ENCODE measurements around the gene ASCC1.
"Not testable (repeated sequence)": the region's sequence is repeated elsewhere in the genome, so short reads cannot be mapped to it uniquely, and the experiment has no call there.

The ASCC1 gene

DNA sequence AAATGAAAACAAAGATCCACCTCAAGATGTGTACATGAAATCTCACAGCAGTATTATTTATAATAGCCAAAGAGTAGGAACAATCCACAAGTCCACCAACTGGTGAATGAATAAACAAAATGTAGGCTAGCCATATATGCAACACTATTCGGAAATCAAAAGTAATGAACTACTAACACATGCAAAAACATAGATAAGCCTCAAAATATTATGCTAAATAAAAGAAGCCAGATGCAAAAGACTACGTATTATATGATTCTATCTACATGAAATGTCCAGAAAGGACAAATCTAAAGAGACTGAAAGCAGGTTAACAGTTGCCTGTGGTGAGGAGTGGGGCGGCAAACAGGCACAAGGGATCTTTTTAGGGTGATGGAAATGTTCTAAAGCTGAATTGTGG, 49.0 kb downstream of the ASCC1 start:
- DNase-seq = no peak

GRCh38 chr10:72164617-72165016, 51.5 kb downstream of the ASCC1 start:
- DNase-seq = no peak

- no peak for DNase-seq
Measured at GRCh38 chr10:72162978-72163377, 53.1 kb downstream of the ASCC1 start.

- DNase-seq = no peak
Measured at GRCh38 chr10:72158176-72158575, 57.9 kb downstream of the ASCC1 start.

DNA sequence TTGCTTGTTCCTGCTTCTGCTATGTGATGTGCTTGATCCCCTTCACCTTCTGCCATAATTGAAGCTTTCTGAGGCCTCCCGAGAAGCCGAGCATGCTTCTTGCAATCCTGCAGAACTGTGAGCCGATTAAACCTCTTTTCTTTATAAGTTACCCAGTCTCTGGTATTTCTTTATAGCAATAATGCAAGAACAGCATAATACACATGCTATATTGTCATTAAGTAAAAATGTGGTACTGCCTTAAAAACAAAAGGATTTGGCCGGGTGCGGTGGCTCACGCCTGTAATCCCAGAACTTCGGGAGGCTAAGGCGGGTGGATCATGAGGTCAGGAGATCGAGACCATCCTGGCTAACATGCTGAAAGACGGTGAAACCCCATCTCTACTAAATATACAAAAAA, 59.9 kb downstream of the ASCC1 start:
- DNase-seq = no peak

DNA sequence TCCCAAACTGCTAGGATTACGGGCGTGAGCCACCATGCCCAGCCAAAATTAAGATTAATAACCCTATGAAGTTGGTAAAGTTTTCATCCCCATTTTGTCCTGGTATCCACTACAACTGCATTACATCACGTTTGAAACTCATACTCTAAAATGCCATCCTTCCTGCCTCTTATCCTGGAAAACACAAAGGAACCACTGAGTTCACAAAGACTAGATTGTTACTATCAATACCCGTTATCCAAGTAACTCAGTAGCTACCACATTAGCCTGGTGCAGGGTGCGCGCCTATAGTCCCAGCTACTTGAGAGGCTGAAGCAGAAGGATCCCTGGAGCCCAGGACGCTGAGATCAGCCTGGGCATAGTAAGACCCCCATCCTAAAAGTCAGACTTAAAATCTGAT, 63.8 kb downstream of the ASCC1 start:
- no peak for DNase-seq

DNA sequence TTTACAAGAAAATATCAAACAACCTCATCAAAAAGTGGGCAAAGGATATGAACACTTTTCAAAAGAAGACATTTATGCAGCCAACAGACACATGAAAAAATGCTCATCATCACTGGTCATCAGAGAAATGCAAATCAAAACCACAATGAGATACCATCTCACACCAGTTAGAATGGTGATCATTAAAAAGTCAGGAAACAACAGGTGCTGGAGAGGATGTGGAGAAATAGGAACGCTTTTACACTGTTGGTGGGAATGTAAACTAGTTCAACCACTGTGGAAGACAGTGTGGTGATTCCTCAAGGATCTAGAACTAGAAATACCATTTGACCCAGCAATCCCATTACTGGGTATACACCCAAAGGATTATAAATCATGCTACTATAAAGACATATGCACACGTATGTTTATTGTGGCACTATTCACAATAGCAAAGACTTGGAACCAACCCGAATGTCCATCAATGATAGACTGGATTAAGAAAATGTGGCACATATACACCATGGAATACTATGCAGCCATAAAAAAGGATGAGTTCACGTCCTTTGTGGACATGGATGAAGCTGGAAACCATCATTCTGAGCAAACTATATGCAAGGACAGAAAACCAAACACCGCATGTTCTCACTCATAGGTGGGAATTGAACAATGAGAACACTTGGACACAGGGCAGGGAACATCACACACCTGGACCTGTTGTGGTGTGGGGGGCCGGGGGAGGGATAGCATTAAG, 65.2 kb downstream of the ASCC1 start:
- not testable (repeated sequence) for DNase-seq

DNA sequence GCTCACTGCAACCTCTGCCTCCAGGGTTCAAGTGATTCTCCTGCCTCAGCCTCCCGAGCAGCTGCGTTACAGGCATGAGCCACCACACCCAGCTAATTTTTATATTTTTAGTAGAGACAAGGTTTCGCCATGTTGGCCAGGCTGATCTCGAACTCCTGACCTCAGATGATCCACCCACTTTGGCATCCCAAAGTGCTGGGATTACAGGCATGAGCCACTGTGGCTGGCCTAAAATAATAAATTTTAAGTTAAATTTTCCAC, 68.8 kb downstream of the ASCC1 start:
- not testable (repeated sequence) for DNase-seq

DNA sequence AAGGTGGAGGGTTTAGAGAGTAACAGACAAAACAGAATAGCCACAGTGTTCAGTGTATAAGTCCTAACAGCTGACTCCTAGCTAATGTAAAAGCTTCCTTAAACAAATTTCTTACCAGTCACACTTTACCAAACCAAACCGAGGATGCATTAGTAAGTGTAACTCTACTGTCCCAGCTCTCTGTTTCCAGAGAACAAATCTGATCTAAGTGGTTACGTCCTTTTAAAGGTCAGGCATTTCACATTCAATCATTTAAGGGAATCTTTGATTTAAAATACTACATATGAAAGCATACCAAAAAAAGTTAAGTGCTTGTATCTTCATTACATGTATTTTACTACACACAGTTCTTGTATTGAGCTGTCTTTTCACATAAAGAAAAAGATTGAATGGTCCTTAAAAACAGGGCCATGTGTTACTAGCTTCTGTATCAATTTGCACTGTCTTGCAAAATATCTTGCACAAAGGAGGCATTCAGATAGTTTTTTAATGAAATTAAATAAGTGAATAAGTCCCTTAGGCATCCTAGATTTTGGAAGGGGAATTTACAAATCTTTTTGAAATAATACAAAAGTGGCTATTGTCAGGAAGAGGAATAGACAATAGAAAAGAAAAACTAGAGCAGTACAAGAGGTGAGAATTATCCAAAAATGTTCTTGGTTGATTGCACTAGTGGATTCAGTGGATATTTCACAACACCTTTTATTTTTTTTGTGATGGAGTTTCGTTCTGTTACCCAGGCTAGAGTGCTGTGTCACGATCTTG, 69.3 kb downstream of the ASCC1 start:
- no peak for DNase-seq

DNA sequence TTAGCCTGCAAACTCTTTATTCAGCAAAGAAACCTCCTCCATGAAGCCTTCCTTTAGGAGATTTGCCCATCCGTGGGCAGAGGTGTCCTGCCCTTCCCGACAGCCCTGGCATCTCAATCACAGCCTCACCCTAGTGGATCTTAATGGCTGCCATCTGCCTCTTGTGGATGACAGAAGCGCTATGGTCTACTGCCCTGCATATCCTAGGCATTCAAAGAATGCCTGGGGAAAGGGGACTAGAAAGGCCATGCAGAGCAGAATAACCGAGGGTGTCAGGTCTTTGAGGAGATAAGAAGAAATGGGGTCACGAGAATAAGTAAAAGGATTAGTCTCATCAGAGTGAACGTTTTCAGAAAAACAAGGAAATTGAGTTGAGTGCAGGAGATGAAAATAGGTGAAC, 70.0 kb downstream of the ASCC1 start:
- DNase-seq = no peak

DNA sequence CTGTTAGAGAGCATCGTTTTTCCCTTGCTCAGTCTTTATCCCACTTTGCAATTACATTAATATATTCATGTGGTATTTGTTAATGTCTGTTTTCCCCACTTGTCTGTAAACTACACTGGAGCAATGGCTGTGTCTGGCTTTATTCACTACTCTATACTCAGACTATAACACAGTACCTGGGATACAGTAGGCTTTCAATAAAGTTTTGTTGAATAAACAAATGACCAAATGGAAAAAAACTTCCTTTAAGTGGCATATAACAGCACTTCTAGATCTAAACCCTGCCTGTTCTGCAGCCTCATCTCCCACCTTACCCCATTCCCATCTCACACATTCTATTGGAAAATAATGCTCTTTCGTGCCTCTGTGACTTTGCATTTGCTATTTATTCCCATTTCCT, 70.4 kb downstream of the ASCC1 start:
- no peak for DNase-seq

DNA sequence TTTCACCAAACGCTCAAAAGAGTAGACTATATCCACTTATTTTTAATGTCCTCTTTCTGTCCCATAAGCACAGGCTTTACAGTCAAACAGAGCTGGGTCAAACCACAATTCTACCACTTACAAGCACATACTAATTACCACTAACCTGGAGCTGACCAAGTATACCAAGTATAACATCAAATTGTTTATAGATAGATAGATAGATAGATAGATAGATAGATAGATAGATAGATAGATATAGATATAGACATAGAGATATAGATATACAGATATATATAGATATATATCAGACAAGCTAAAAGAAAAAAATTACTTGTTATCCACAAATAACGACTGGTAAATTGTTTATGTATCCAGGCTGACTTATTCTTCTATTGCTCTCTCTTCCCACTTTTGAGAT, 75.2 kb downstream of the ASCC1 start:
- DNase-seq = no peak

DNA sequence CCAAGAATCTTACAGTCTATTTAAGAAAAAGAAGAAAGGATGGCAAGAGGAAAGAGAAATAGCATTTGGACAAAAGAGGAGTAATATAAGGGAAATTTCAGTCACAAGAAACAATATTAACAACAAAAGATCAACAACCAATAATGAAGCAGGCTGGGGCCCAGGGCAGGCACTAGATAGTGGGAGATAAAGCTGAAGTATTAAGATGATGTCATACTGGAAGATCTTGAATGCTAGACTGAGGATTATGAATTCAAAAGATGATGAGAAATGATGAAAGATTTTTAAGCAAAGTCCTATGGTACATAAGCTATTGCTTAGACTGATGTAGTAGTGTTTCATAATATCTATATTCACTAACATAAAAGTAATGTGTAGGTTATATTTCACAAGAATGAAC, 75.9 kb downstream of the ASCC1 start:
- no peak for DNase-seq

DNA sequence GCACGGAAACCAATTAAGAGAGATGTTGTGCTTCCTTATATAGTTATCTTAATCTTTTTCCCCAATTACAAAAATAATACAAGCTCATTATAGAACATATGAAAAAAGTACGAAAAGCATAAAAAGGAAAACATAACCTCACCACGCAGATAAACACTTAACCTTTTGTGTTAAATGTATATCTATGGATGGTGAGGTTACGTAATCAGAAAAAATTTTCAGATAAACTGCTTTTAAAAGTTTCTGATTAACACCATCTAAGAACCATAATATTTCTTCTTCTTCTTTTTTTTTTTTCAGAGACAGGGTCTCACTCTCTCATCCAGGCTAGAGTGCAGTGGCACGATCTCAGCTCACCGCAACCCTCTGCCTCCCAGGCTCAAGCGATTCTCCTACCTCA, 78.5 kb downstream of the ASCC1 start:
- DNase-seq = no peak

DNA sequence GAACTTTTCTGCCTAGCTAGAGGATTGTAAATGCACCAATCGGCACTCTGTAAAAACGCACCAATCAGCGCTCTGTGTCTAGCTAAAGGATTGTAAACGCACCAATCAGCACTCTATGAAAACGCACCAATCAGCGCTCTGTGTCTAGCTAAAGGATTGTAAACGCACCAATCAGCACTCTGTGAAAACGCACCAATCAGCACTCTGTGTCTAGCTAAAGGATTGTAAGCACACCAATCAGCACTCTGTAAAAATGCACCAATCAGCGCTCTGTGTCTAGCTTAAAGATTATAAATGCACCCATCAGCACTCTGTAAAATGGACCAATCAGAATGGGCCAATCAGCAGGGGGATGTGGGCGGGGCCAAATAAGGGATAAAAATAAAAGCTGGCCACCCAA, 79.9 kb downstream of the ASCC1 start:
- not testable (repeated sequence) for DNase-seq

GRCh38 chr10:72134785-72135767, 81.0 kb downstream of the ASCC1 start:
- no peak for DNase-seq

DNA sequence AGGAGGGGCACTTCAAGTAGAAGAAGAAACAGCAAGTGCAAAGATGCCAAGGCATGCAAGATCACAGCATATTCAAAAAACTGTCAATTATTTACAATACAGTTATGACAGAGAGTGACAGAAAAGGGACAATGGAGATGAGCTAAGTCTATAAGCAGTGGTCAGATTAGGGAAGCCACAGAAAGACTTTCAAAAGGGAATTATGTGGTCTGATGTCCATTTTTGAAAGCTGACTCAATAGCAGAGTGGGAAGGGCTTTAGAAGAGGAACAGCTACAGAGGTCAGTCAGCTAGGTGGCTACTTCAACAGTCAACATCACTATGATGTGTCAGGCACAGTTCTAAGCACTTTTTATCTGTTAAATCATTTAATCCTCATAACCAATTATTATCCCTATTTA, 82.6 kb downstream of the ASCC1 start:
- no peak for DNase-seq

GRCh38 chr10:72132854-72133253, 83.2 kb downstream of the ASCC1 start:
- no peak for DNase-seq

DNA sequence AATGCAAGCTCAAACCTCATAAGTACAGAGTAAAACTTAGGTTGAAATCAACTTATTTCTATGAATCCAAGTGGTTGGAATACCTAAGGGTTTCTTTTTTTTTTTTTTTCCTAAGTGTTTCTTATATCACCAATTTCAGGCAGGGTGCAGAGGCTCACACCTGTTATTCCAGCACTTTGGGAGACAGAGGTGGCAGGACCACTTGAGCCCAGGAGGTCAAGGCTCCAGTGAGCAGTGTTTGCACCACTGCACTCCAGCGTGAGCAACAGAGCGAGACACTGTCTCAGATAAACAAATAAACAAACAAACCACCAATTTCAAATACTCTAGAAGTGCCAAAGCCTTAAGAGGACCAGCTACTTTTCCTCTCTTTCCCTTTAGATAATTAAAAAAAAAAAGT, 88.5 kb downstream of the ASCC1 start:
- no peak for DNase-seq

GRCh38 chr10:72126872-72127232, 89.2 kb downstream of the ASCC1 start:
- no peak for DNase-seq

DNA sequence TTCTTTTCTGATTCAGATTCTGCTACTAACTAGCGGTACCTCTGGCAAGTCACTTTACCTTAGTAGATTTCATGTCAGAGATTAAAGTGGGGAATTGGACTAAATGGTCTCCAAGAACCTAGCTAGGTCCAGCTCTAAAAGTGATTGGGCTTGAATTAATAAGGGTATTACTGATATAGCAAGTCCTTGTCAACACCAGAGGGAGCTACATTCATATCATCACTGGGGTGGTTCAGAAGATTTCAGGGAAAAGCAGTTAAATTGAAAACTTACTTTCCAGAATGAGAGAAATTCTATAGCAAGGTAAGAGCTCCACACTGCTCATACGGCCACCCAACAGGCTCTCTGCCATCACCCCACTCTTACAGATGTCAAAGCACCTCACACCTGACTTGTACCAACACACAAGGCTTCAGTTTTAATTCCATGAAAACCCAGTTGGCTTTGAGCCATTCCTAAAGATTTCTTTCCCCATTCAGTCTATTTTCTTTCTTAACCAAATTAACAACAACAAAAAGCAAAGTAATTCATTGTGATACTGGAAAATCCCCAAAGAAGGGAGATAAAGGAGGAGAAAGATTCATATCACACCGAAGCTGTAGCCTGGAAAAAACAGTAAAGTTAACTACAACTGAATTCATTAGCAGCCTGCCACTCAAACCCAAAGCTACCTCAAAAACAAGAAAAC, 89.7 kb downstream of the ASCC1 start:
- no peak for DNase-seq

DNA sequence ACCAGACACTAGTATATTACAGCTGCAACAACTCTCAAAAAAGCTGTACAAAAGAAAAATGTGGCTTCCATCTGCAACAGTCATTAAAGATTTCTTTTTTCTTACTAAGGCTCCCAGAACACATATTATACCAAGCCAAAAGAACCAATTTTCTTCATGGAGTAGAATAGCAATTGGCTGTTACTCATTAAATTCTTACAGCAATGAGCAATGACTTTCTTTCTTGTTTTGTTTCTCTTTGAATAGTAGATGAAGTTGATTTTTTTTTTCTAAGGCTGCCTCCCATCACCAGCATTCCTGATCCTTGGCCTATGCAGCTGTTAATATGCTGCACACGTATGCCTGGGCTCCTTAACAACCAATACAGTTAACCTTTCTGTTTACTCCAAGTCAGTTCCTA, 91.1 kb downstream of the ASCC1 start:
- no peak for DNase-seq

- no peak for DNase-seq
Measured at GRCh38 chr10:72124381-72124780, 91.7 kb downstream of the ASCC1 start.

All from CD4-positive, alpha-beta T cell treated with Interleukin-15 for 1 hour (primary cell).